Measurements from ENCODE around the gene SEC14L5.
"Not testable (repeated sequence)": the region's sequence is repeated elsewhere in the genome, so short reads cannot be mapped to it uniquely, and the experiment has no call there.

Gene SEC14L5

DNA sequence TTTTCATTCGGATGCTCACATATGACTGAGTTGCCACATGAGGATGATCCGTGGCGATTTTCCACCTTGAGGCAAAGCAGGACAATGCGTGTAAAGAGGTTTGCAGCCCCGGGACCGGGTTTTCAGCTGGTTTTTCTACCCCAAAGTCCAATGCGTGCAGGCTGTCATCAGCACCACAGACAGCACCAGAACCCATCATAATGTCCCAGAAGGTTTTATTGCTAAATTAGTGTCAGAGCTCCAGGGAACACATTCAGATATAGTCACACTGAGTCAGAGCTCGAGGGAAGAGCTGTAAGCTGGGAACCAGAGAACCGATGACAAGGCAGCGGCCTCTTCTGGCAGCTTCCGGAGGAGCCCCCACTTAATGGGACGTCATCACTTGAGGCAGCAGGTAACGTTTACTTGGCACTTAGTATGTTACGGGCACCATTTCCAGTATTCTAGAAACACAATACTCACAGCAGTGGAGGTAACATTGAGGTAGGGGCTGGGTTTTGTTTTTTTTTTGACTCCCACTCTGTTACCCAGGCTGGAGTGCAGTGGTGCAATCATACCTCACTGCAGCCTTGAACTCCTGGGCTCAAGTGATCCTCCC is 84.5 kb downstream of the SEC14L5 start:
- DNase-seq = no peak

DNA sequence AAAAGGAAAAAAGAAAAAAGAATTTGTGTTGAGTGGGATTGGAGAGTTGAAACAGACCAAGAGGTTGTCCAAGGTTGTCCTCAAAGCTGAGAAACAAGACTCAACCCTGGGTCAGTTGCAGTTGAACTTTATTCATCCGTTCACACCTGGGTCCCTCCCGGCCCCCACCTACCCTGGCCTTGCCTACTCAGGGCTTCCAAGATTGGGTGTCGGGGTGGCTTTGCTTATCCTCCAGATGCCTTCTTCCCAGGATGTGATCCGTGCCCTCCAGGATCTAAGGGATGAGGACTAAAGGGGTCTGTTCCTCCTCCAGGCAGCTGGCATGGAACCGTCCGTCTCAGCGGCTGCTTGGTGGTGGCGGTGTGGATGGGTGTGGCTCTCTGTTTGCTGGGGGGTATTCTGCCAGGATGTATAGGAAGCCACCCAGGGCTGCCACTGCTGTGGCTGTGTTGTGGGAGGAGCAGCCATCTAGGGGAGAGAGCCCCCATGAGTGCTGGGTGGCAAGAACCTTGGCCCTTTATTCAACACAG is 85.9 kb downstream of the SEC14L5 start:
- DNase-seq = no peak

DNA sequence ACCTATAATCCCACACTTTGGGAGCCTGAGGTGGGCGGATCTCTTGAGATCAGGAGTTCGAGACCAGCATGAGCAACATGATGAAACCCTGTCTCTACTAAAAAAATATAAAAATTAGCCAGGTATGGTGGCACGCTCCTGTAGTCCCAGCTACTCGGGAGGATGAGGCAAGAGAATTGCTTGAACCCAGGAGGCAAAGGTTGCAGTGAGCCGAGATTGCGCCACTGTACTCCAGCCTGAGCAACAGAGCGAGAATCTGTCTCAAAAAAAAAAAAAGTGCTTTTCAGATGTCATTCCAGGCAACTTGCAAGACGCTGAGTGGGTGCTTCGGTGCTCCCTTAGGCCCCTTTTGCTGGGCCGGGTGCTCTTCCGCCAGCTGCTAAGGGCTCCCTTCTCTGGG is 86.5 kb downstream of the SEC14L5 start:
- DNase-seq = not testable (repeated sequence)

DNA sequence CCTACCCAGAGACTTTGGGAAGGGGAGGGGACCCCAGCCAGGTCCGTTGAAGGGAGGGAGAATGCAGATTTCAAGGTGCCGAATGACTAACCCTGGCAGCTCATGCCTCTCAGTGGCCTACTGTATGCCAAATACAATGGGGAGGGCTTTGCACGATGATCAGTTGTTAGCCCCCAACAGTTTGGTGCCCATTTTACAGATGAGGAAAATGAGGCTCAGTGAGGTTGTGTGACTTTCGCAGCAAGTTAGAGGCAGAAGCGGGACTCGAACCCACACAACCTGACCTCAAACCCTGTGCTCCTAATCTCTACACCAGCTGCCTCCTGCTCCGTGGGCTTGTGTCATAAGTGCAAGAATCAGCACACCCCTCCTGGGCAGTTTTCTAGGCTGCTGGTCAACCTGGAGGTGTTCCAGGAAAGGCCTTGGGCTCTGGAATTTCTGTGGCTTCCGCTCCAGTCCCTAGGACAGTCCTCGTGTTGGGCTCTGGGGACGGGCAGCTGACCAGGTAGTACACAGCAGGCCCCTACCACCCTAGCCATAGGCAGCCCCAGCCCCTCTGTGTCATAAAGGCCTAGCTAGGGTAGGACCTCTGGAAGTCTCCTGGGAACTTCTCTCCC is 87.5 kb downstream of the SEC14L5 start:
- DNase-seq = no peak

DNA sequence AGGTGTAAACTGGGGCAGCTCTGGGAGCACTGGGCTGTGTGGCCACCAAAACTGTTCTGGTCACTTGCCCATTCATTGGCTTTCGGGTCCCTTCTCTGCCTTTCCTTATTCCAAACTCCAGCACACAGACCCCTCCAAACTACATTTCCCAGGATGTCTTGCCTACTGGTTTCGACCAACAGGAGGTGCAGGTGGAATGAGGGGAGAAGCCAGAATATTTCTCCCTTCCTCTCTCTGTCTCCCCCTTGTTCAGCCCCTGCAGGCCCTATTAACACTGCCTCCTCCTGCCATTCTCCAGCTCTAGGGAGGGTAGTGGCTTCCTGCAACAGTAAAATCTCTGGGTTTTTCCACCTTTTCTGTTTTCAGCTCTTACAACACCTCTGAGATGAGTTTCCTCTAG is 88.8 kb downstream of the SEC14L5 start:
- DNase-seq = no peak

DNA sequence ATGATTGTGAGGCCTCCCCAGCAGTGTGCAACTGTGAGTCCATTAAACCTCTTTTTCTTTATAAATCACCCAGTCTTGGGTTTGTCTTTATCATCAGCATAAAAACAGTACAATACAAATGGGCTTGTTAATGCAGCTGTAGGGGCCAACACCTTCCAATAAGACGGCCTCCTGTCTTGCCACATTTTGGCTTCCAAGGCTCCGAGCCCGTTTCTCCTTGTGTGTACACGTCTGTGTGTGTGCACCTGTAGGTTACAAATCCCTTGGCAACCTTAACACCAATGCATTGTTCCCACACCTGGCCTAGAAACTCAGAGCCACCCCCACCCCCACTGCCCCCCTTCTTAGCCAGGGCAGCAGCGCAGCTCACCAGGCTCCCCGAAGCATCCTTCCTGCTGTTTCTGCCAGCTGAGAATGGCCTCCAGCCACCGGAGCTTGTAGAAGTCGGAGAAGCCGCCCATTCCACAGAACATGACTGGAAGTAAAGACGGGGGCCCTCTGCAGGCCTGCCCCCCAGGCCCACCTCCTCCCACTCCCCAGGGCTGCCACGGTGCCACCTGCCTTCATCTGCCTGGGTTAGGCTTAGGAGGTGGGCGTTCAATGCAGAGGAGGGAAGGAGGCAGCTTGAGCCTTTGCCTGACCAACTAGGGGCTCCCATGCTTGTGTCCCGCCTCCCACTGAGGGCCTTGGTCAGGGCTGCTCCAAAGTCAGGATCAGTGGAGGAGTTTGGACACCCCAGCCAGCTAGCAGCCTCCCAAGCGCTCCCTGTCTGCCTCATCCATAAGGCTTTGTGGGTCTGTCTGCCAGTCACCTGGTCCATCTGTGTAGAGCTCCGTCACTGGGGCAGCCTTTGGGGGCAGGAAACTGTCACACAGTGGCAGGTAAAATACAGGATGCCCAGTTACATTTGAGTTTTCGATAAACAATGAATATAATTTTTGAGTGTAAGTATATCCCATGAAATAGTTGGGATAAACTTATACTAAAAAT is 97.0 kb downstream of the SEC14L5 start:
- no peak for DNase-seq

DNA sequence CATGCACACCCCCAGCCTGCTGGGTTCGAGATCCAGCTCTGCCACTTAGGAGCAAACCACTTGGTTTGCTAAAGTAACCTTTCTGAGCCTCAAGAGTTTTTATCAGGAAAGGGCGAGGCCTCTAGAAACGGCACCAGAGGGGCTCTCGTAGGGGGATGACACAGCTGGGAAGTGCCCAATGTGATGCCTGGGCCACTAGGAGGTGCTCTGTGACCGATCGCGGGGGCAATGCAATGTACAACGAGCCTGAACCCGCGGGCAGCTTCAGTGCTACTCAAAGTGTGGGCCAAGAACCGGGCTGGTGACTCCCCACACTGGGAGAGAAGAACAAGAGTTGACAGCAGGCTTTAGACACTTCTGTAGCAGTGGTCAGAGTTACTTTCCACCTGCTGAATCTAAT is 98.2 kb downstream of the SEC14L5 start:
- peak in 1 of 3 experiments; percentile 3 for DNase-seq

DNA sequence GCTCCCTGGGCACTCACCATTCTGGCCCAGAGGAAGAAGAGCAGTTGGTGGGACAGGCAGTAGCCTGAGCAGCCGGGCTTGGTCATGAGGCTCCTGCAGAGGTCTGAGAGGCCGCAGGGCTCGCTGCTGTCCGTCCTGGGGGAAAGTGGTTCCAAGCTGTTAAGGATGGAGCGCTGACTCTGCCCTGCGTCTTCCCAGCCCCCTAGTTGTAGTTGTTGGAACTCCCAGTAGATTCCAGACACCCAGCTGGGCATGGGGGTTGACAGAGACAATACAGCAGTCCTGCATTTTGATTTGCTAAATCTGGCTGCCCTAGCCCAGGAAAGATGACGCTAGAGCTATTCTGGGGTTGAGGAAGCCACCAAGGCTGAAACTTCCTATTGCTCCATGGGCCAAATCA is 100.3 kb downstream of the SEC14L5 start:
- no peak for DNase-seq

DNA sequence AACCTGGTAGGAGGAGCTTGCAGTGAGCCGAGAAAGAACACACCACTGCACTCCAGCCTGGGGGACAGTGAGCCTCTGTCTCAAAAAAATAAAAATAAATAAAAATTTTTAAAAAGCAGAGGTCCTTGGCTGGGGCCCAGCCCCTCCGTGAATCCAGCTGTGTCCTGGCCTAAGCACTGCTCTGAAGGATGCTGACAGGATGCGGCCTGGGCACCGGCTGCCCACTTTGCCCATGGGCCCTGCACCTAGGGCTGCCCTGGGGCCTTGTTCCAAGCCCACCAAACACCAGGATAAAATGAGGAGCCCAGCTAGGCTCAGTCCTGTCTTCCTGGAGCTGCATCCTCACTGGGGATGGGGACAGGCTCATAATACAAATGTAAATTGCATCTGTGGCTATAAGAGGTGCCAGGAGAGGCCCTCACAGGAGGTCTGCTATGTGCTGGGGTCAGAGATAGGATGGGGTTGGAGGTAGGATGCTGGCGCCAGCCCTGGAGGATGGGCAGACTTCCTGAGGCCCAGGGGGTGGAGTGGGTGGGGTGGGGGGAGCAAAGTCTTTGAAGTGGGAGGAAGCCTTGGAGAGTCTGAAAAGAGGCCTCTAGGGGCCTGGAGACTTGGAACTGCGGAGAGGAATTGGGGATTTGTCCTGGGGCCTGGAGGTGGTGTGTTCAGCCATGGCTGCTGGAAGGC is 101.4 kb downstream of the SEC14L5 start:
- no peak for DNase-seq

DNA sequence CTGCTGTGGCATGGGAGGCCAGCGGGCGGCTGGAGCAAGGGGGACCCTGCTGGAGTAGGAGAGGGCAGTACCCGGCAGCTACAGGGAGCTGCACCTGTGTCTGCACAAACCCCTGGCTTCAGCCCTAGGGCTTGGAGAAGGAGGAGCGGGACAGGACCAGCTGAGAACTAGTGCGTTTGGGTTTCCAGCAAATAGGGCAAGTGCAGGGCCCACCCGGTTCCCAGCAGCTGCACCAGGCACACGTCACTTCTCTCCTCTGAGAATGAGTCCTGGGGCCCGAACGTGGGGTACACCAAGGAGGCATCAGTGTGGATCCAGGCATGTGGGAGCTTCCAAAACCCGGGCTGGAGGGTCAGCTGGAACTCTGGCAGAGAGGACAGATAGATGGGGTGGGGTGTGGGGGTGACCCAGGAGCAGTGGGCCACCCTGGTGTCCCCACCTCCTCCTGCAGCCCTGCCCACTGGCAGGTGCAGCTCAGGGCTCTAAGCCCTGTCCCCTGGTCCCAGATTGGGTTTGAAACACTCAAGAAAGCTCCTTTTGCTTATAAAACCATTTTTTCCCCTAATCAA is 102.0 kb downstream of the SEC14L5 start:
- DNase-seq = no peak

DNA sequence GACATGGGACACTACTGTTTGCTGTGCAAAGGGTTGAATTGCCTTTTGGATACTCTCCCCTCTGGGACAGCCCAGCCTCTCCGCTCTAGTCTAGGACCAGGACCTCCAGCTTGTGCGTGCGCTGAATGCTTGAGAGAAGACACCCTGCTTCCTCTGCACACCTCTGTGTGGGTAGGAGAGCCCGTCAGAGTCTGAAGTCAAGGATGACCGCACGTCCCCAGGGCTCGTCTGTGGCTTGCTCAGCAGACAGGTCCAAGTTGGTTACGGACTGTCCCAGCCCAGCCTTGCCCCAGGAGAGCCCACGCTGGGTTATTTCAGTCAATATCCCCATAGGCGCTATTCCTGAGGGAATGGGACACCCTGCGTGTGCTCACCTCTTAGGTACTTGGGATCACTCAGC is 103.9 kb downstream of the SEC14L5 start:
- DNase-seq = no peak

DNA sequence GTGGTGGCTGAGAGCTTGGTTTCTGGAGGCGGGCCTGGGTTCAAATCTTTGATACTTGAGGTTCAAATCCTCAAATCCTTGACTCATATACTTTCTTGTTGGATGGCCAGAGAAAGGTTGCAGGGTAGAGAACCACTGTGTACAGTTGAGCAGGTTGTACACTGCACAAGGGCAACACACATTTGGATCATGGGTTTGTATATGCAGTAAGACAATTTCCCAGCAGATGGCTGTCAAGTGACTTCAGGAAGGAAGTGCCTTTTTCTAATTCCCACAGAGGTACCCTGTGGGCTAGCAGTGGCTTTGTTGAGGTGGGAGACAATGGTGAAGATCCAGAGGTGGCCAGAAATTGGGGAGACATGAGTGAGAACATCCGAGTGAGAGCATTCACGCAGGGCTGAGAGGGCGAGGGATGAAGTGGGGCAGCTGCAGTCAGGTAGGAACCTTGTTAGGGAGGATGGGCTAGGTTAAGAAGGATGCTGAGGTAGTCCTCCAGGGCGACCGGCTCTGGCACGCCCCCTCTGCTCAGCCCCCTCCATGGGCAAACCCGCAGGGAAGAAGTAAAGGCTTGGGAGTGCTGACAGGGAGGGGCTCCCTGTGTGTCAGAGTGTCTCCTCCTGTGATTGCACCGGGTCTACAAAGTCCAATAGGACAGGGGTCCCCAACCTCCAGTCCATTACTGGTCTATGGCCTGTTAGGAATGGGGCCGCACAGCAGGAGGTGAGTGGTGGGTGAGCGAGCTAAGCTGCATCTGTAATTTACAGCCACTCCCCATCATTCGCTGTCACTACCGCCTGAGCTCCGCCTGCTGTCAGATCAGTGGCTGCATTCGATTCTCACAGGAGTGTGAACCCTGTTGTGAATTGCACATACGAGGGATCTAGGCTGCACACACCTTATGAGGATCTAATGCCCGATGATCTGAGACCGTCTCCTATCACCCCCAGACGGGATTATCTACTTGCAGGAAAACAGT is 104.9 kb downstream of the SEC14L5 start:
- DNase-seq = peak in 1 of 3 experiments; percentile 6

DNA sequence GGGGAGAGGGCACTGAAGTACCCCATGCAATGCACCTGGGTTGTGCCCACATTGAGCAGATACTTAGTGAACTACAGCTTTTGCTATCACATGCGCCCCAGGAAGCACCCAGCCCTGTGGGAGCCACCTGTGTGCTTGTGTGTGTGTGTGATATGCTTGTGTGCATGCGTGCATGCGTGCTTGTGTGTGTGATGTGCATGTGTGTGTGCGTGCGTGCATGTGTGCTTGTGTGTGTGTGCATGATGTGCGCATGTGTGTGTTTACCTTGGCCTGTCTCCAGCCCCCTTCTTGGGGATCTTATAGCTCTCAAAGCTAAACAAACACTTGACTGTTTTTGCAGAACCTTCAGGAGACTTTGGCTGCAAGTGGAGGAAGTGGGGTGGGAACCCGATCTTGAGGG is 106.8 kb downstream of the SEC14L5 start:
- DNase-seq = peak; percentile 18 to 67 (median 64)

DNA sequence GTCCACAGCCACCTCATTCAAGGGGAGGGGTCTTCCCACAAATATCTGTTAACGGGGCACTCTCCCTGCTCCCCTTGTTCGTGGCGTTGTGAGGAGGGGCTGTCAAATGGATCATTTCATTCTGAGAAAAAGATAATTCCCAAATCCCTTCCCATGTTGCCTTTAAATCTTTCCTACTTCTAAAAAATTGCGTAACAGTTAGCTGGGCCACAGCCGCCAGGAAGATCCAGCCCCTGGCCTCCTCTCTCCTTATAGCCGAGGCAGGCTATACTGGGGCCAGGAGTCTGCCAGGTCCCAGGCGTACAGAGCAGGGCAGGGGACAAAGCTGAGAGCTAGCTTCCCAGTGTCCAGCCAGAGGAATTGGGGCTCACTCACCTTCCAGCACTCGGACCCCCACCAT is 107.2 kb downstream of the SEC14L5 start:
- no peak for DNase-seq

DNA sequence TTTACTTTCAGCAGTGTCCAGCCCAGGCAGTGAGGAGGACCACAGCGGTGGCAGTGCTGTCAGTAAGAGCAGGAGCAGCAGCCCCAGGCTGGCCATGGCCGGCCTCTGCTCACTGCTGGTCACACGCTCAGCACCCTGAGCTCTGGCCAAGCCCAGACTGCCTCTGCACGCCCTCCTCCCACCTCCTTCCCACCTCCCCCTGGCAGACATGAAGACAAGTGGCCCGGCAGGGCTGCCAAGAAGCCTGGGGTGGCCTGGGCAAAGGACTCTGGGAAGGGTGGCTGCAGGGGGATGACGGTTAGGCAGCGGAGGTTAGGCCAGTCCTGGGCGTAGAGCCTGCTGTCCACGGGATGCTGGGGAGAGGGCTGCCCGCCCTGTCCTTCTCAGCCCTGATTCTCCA is 107.7 kb downstream of the SEC14L5 start, which contains the start of gene C16orf89:
Gene C16orf89, minus strand, starts transcription at position 144 of the 400 bp plus-strand sequence. Its CDS starts 48 bp downstream, at position 96.
- no peak for DNase-seq

DNA sequence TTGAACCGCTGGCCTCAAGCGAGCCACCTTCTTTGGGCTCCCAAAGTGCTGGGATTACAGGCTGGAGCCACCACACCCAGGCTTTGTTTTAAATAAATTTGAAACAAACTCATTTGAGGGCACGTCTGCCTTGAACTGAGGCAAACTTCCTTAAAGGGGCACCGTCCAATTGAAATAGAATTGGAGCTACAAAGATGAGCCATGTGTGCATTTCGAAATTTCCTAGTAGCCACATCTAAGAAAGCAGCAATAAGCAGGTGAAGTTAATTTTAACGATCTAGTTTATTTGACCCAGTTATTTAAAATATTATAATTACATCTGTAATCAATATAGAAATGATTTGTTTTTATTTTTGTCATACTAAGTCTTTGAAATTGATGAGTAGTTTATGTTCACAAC is 108.4 kb downstream of the SEC14L5 start:
- no peak for DNase-seq
